KBM-7 (cell line): ENCODE data around the gene ZNF160.
"Not testable (repeated sequence)": the region's sequence is repeated elsewhere in the genome, so short reads cannot be mapped to it uniquely, and the experiment has no call there.

ENCODE experiments used
- DNase-seq: peaks from one replicate; pipeline ENCODE4 v3.0.0-alpha.2; 2015
- in situ Hi-C: fragments of 300-500 bp; cut with MboI; formaldehyde crosslinking; loops from 2 replicates; pipeline ENCODE4 v1.14.3; 2020; ENCODE audit warnings: low sequenced_read_pairs, low pct_unique_long_range_greater_than_20kb, mixed read lengths

The ZNF160 gene

GRCh38 chr19:53034948-53035675, 68.1 kb downstream of the ZNF160 start:
- no peak for DNase-seq
- in situ Hi-C loops = no loop called here

- in situ Hi-C loops = no loop called here
- no peak for DNase-seq
Observed at GRCh38 chr19:53034054-53034453, 69.2 kb downstream of the ZNF160 start.

- DNase-seq, in situ Hi-C loops: not testable (repeated sequence)
Observed at GRCh38 chr19:53028306-53028705, 74.9 kb downstream of the ZNF160 start.

GRCh38 chr19:53019684-53020083, 83.5 kb downstream of the ZNF160 start:
- in situ Hi-C loops = no loop called here
- DNase-seq = peak; percentile 9
